Measurements from ENCODE around the gene LRMDA. TPM values are rescaled to one million over a fixed set of nuclear protein-coding genes. Genes with fewer than 3 reads are reported as not detected.

The LRMDA gene
- total RNA-seq, 1 experiment from 2014 or later, result 1.2 TPM

GRCh38 chr10:76213876-76214275 lies 782.5 kb downstream of the LRMDA start:
- Histone ChIP-seq H3K9me2 (replicated peaks; ENCODE audit: low read length) (0 out of 2 replicates have a peak, but pooled peaks cover 4% of the 10 kb centered on the region), H3K4me2 (ENCODE audit: low read length) (no peak overlapping the region), H4K20me1 (ENCODE audit: low read length) (no peaks in the 10 kb centered on the region), H3K4me3 (ENCODE audit: low read length) (no peak overlapping the region), H3F3A (ENCODE audit: low read length, unreplicated experiment) (no peaks in the 10 kb centered on the region), H3K9ac (ENCODE audit: low read length) (no peak overlapping the region), H3K27me3 (ENCODE audit: low read length) (peaks cover 70% of the 10 kb centered on the region), H3K79me2 (ENCODE audit: low read length) (no peaks in the 10 kb centered on the region), H3K4me1 (ENCODE audit: insufficient read depth, low read length) (no peaks in the 10 kb centered on the region), H3K36me3 (ENCODE audit: low read depth, low read length) (no peaks in the 10 kb centered on the region), H2AFZ (ENCODE audit: low read length) (no peak overlapping the region), H3K9me3 (ENCODE audit: low read length) (peaks cover 4% of the 10 kb centered on the region; the same call in 1 of the 2 replicates), H3K27ac (ENCODE audit: low read length) (no peak overlapping the region)
- TF ChIP-seq EZH2 (IDR thresholded peaks at IDR 0.05; ENCODE audit: low read length, unreplicated experiment), result no peak
- no peak for TF ChIP-seq CTCF (conservative IDR thresholded peaks at IDR 0.05; ENCODE audit: low read depth, low read length)
- no peak for TF ChIP-seq EZH2phosphoT487 (IDR thresholded peaks at IDR 0.05; ENCODE audit: borderline replicate concordance, low read length)
- ATAC-seq, result no peak
- ChIA-PET POLR2A (ENCODE audit: unreplicated experiment) (interaction anchor here (0.6 kb wide), 1 partner anchor 307 kb away, joined by 3 read pairs; no protein-coding TSS in a partner anchor), CTCF (no interaction called here)
- intact Hi-C loops (cut with micrococcal nuclease), result loop anchor here (5.0 kb wide), 1 partner anchor 52 kb away; no protein-coding TSS in a partner anchor
- DNase-seq, result no peak
- no TSS peak for BruUV-seq (replicated peaks)

- H2AFZ ChIP-seq (ENCODE audit: low read length), result no peak overlapping the region
- no peak overlapping the region for H3K4me3 ChIP-seq (ENCODE audit: low read length)
- no TSS peak for BruUV-seq (replicated peaks)
- H3K27ac ChIP-seq (ENCODE audit: low read length), result no peak overlapping the region
- no peaks in the 10 kb centered on the region for H3K79me2 ChIP-seq (ENCODE audit: low read length)
- intact Hi-C loops (cut with micrococcal nuclease), result no loop called here
- H3K9me2 ChIP-seq (replicated peaks; ENCODE audit: low read length), result no peaks in the 10 kb centered on the region
- DNase-seq (no peak), ATAC-seq (no peak)
- no peaks in the 10 kb centered on the region for H3K4me1 ChIP-seq (ENCODE audit: insufficient read depth, low read length)
- H3K27me3 ChIP-seq (ENCODE audit: low read length), result peaks cover 50% of the 10 kb centered on the region
- H3F3A ChIP-seq (ENCODE audit: low read length, unreplicated experiment), result no peaks in the 10 kb centered on the region
- no peak for TF ChIP-seq EZH2 (IDR thresholded peaks at IDR 0.05; ENCODE audit: low read length, unreplicated experiment)
- TF ChIP-seq CTCF (conservative IDR thresholded peaks at IDR 0.05; ENCODE audit: low read depth, low read length), result no peak
- no peak for TF ChIP-seq EZH2phosphoT487 (IDR thresholded peaks at IDR 0.05; ENCODE audit: borderline replicate concordance, low read length)
- no peak overlapping the region for H3K4me2 ChIP-seq (ENCODE audit: low read length)
- ChIA-PET POLR2A (ENCODE audit: unreplicated experiment) (no interaction called here), CTCF (no interaction called here)
- no peaks in the 10 kb centered on the region for H3K36me3 ChIP-seq (ENCODE audit: low read depth, low read length)
- H3K9me3 ChIP-seq (ENCODE audit: low read length), result no peaks in the 10 kb centered on the region
- H3K9ac ChIP-seq (ENCODE audit: low read length), result no peak overlapping the region
- no peaks in the 10 kb centered on the region for H4K20me1 ChIP-seq (ENCODE audit: low read length)
These were observed 786.6 kb downstream of the LRMDA start for GRCh38 chr10:76218035-76218434.

- Histone ChIP-seq H3K79me2 (ENCODE audit: low read length) (no peaks in the 10 kb centered on the region), H3F3A (ENCODE audit: low read length, unreplicated experiment) (no peaks in the 10 kb centered on the region), H2AFZ (ENCODE audit: low read length) (no peak overlapping the region), H3K9me2 (replicated peaks; ENCODE audit: low read length) (no peaks in the 10 kb centered on the region), H4K20me1 (ENCODE audit: low read length) (no peaks in the 10 kb centered on the region), H3K4me2 (ENCODE audit: low read length) (no peak overlapping the region), H3K4me1 (ENCODE audit: insufficient read depth, low read length) (no peaks in the 10 kb centered on the region), H3K27ac (ENCODE audit: low read length) (no peak overlapping the region), H3K9me3 (ENCODE audit: low read length) (no peaks in the 10 kb centered on the region), H3K27me3 (ENCODE audit: low read length) (peaks cover 52% of the 10 kb centered on the region), H3K36me3 (ENCODE audit: low read depth, low read length) (no peaks in the 10 kb centered on the region), H3K4me3 (ENCODE audit: low read length) (no peak overlapping the region), H3K9ac (ENCODE audit: low read length) (no peak overlapping the region)
- DNase-seq (no peak), ATAC-seq (no peak)
- CTCF ChIA-PET, result no interaction called here
- intact Hi-C loops (cut with micrococcal nuclease), result no loop called here
- TF ChIP-seq CTCF (conservative IDR thresholded peaks at IDR 0.05; ENCODE audit: low read depth, low read length) (no peak), EZH2phosphoT487 (IDR thresholded peaks at IDR 0.05; ENCODE audit: borderline replicate concordance, low read length) (no peak), EZH2 (IDR thresholded peaks at IDR 0.05; ENCODE audit: low read length, unreplicated experiment) (no peak)
- no TSS peak for BruUV-seq (replicated peaks)
- POLR2A ChIA-PET (ENCODE audit: unreplicated experiment), result no interaction called here
These were observed 797.9 kb downstream of the LRMDA start for GRCh38 chr10:76229341-76229740.
